Spleen (tissue), 7 donors: ENCODE results near the gene MDH1.

ENCODE experiments used
- POLR2A ChIP-seq, 3 donors: fragments of 450-650 bp; IDR thresholded peaks; one replicate each; pipeline ENCODE4 v1.5.1; 2017; ENCODE audit warnings: antibody characterized with exemption in 3 of 3, mild to moderate bottlenecking in 1 of 3
- POLR2AphosphoS5 ChIP-seq, 3 donors: sonication (generic); formaldehyde crosslinking; IDR thresholded peaks; one replicate each; pipeline ENCODE4 v1.5.1; 2017; ENCODE audit warnings: antibody characterized with exemption in 3 of 3
- TF ChIP-seq, protein P1 (sequence below), 11 experiments: fragments of 200-600 bp in 7 of 11; fragments of 450-650 bp in 4 of 11; sonication (generic) in 4 of 11; IDR thresholded peaks in 8 of 11; conservative IDR thresholded peaks in 3 of 11; 1 replicate in 7 of 11; 2 replicates in 4 of 11; pipeline versions ENCODE4 v1.4.0 to v1.8.0; 2016 to 2021; ENCODE audit warnings: antibody characterized with exemption in 11 of 11, inconsistent platforms in 4 of 11, mild to moderate bottlenecking in 1 of 11
- donor health status: DM: no; HTN: no; CAD: no; lungs with moderate emphysema.
- donor health status: DM: no; HTN: no; CAD: no.
- donor health status: DM: no; HTN: no; CAD: no.

DNA sequence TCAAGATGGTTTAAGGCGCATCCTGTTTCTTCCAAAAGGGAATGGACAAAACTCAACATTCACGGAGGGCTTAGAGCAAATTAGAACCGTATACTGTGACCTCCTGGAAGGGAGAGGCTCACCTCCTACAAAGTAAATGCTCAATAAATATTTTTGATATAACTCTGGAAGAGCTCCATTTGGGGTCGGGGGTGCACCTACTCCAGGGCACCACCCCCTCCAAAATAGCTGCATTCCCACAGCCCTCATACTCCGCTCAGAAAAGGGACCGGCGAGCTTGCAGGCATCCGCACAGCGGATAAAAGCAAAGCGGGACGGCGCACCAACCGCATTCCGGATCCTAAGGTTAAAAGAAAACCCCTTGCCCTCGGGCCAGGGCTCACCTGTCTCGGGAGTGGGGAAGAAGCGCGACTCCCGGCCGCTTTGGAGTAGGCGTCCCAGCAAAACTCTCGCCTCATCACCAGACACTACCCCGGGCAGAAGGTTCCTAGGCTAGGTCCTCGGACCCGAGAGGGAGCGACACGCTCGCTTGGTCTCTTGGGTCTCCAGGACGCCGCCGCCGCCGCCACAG lies 864 bp upstream of the MDH1 start:
- peak in 1 of 3 donors; percentile 12 for TF ChIP-seq POLR2AphosphoS5 (IDR thresholded peaks at IDR 0.05)
- TF ChIP-seq, protein P1, sequence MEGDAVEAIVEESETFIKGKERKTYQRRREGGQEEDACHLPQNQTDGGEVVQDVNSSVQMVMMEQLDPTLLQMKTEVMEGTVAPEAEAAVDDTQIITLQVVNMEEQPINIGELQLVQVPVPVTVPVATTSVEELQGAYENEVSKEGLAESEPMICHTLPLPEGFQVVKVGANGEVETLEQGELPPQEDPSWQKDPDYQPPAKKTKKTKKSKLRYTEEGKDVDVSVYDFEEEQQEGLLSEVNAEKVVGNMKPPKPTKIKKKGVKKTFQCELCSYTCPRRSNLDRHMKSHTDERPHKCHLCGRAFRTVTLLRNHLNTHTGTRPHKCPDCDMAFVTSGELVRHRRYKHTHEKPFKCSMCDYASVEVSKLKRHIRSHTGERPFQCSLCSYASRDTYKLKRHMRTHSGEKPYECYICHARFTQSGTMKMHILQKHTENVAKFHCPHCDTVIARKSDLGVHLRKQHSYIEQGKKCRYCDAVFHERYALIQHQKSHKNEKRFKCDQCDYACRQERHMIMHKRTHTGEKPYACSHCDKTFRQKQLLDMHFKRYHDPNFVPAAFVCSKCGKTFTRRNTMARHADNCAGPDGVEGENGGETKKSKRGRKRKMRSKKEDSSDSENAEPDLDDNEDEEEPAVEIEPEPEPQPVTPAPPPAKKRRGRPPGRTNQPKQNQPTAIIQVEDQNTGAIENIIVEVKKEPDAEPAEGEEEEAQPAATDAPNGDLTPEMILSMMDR (IDR thresholded peaks at IDR 0.05 in 8 of 11, conservative IDR thresholded peaks at IDR 0.05 in 3 of 11) = no peak
- no peak for TF ChIP-seq POLR2A (IDR thresholded peaks at IDR 0.05)
